DOHH2 (cell line): Measurements from ENCODE around the gene EPHA10.

Experiments
- H3F3A ChIP-seq: fragments of 200-600 bp; sonication (generic), shearing (Covaris generic); 2 replicates; pipeline ENCODE4 v1.6.0; 2016; ENCODE audit warnings: antibody characterized with exemption, mild to moderate bottlenecking; ENCODE audit not compliant: control insufficient read depth, insufficient read depth
- H3K27ac ChIP-seq: fragments of 200-600 bp; sonication (generic); 2 replicates; pipeline ENCODE4 v1.5.1; 2014; ENCODE audit warnings: low read depth, mild to moderate bottlenecking, low read length, moderate library complexity
- H3K27me3 ChIP-seq: fragments of 200-600 bp; sonication (generic); 2 replicates; pipeline ENCODE4 v1.6.1; 2014; ENCODE audit warnings: mild to moderate bottlenecking, low read length, mixed read lengths; ENCODE audit not compliant: control insufficient read depth
- H3K36me3 ChIP-seq: fragments of 200-600 bp; sonication (generic); 2 replicates; pipeline ENCODE4 v1.6.1; 2014; ENCODE audit warnings: mild to moderate bottlenecking, low read length, moderate library complexity, mixed read lengths; ENCODE audit not compliant: control insufficient read depth
- H3K4me1 ChIP-seq: fragments of 200-600 bp; sonication (generic); 2 replicates; pipeline ENCODE4 v1.6.1; 2014; ENCODE audit warnings: mild to moderate bottlenecking, low read length, mixed read lengths; ENCODE audit not compliant: control insufficient read depth
- H3K4me2 ChIP-seq: fragments of 200-600 bp; sonication (generic); 2 replicates; pipeline ENCODE4 v1.6.0; 2014; ENCODE audit warnings: mild to moderate bottlenecking, low read length, moderate library complexity
- H3K4me3 ChIP-seq: fragments of 200-600 bp; sonication (generic); 2 replicates; pipeline ENCODE4 v1.5.1; 2014; ENCODE audit warnings: mild to moderate bottlenecking, low read length, mixed read lengths
- H3K79me2 ChIP-seq: fragments of 200-600 bp; sonication (generic); 2 replicates; pipeline ENCODE4 v1.6.1; 2014; ENCODE audit warnings: mild to moderate bottlenecking, low read length, mixed read lengths; ENCODE audit not compliant: control insufficient read depth
- H3K9me2 ChIP-seq: fragments of 200-600 bp; sonication (generic); replicated peaks from 2 replicates; pipeline ENCODE4 v1.6.1; 2014; ENCODE audit warnings: mild to moderate bottlenecking, low read length, mixed read lengths; ENCODE audit not compliant: control insufficient read depth
- H3K9me3 ChIP-seq: fragments of 200-600 bp; sonication (generic); 2 replicates; pipeline ENCODE4 v1.6.1; 2014; ENCODE audit warnings: antibody characterized with exemption, low read length, mixed read lengths; ENCODE audit not compliant: control insufficient read depth, insufficient read depth
- H4K20me1 ChIP-seq: fragments of 200-600 bp; sonication (generic); 2 replicates; pipeline ENCODE4 v1.6.0; 2014; ENCODE audit warnings: low read depth, mild to moderate bottlenecking, antibody characterized with exemption, low read length, moderate library complexity; ENCODE audit not compliant: control insufficient read depth, insufficient read depth
- CTCF ChIP-seq: fragments of 200-600 bp; sonication (generic); IDR thresholded peaks from one replicate; pipeline ENCODE4 v1.5.1; 2014; ENCODE audit warnings: antibody characterized with exemption, mild to moderate bottlenecking, low read depth, low read length; ENCODE audit not compliant: poor library complexity, severe bottlenecking
- EZH2phosphoT487 ChIP-seq: fragments of 200-600 bp; sonication (generic); IDR thresholded peaks from 2 replicates; pipeline ENCODE4 v1.6.1; 2017; ENCODE audit warnings: borderline replicate concordance, mild to moderate bottlenecking, antibody characterized with exemption, low read length, moderate library complexity, mixed read lengths

The EPHA10 gene

GRCh38 chr1:37793773-37794371, 29.0 kb upstream of the EPHA10 start, which contains the start of gene MANEAL:
TSS of gene MANEAL (plus strand) at chr1:37793847. CDS start at chr1:37794183, 336 bp downstream.
- H3K9me2 ChIP-seq, result no peaks in the 10 kb centered on the region
- peak within 1 kb of the TSS; percentile 89 for H3K4me3 ChIP-seq
- peaks cover 4% of the 10 kb centered on the region for H3K27me3 ChIP-seq
- H3K4me2 ChIP-seq, result peak within 1 kb of the TSS; percentile 96
- peaks cover 16% of the 10 kb centered on the region for H3K79me2 ChIP-seq
- H4K20me1 ChIP-seq, result no peaks in the 10 kb centered on the region
- H3F3A ChIP-seq, result no peaks in the 10 kb centered on the region
- H3K36me3 ChIP-seq, result peaks cover 26% of the 10 kb centered on the region
- no peak within 1 kb of the TSS for H3K27ac ChIP-seq
- no peak for TF ChIP-seq EZH2phosphoT487
- no peak for TF ChIP-seq CTCF
- no peaks in the 10 kb centered on the region for H3K9me3 ChIP-seq
- peaks cover 17% of the 10 kb centered on the region for H3K4me1 ChIP-seq

- H3K9me2 ChIP-seq, result no peaks in the 10 kb centered on the region
- peaks cover 16% of the 10 kb centered on the region for H3K79me2 ChIP-seq
- H3K4me3 ChIP-seq, result peak overlapping the region; percentile 61
- no peaks in the 10 kb centered on the region for H3F3A ChIP-seq
- peak overlapping the region; percentile 72 for H3K4me2 ChIP-seq
- H3K27me3 ChIP-seq, result peaks cover 11% of the 10 kb centered on the region
- no peak overlapping the region for H3K27ac ChIP-seq
- H4K20me1 ChIP-seq, result no peaks in the 10 kb centered on the region
- TF ChIP-seq CTCF, result no peak
- no peak for TF ChIP-seq EZH2phosphoT487
- peaks cover 23% of the 10 kb centered on the region for H3K36me3 ChIP-seq
- H3K4me1 ChIP-seq, result peaks cover 17% of the 10 kb centered on the region
- no peaks in the 10 kb centered on the region for H3K9me3 ChIP-seq
These were observed 28.2 kb upstream of the EPHA10 start for GRCh38 chr1:37792943-37793686.

GRCh38 chr1:37782491-37782890, 17.6 kb upstream of the EPHA10 start:
- Histone ChIP-seq H3K36me3 (no peaks in the 10 kb centered on the region), H3K79me2 (no peaks in the 10 kb centered on the region), H3K4me3 (no peak overlapping the region), H3K9me3 (no peaks in the 10 kb centered on the region), H3K27me3 (peaks cover 7% of the 10 kb centered on the region), H3K4me2 (no peak overlapping the region), H3F3A (no peaks in the 10 kb centered on the region), H3K9me2 (no peaks in the 10 kb centered on the region), H3K4me1 (no peaks in the 10 kb centered on the region), H3K27ac (no peak overlapping the region), H4K20me1 (no peaks in the 10 kb centered on the region)
- TF ChIP-seq CTCF (no peak), EZH2phosphoT487 (no peak)
